Renal cortical epithelial cell (primary cell): ENCODE measurements around the gene TPTE. TPM values are rescaled to one million over a fixed set of nuclear protein-coding genes. Genes with fewer than 3 reads are reported as not detected.
"Not testable (repeated sequence)": the region's sequence is repeated elsewhere in the genome, so short reads cannot be mapped to it uniquely, and the experiment has no call there.

Experiments
- DNase-seq: peaks from one replicate; pipeline ENCODE4 v3.0.0-alpha.2; 2011; ENCODE audit warnings: low read depth
- total RNA-seq: library from RNA; depleted of rRNA; stranded (reverse); fragments of >200 nt; gene quantifications from 2 replicates; pipeline ENCODE4 v1.2.3, GENCODE V29; 2014

The TPTE gene
- not detected in 2 replicates for total RNA-seq

DNA sequence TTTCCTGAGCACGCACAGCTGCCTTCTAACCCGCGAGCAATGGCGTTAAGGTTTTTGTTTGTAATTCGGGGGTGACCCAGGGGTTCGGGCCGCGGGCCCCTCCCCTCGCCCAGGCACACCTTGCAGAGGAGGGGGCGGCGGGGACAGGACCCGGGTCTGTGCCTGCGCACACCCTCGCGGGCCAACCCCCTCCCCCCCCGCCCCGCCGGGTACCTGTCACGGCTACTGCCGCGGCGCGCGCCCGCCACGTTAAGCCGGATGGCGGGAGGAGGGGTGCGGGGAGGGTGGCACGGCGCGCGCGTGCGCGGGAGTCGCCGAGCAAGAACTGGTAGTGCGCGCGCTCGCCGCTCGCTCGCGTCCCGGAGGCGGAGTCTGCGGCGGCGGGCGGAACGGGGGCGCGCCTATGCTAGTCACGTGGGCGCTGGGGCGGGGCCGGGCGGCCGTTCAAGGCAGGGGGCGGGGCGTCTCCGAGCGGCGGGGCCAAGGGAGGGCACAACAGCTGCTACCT is at the start of gene TPTE:
TPTE (plus strand) TSS at position 493 of the 508 bp plus-strand sequence. CDS start 17,141 bp downstream, outside the sequence.
- no peak for DNase-seq

DNA sequence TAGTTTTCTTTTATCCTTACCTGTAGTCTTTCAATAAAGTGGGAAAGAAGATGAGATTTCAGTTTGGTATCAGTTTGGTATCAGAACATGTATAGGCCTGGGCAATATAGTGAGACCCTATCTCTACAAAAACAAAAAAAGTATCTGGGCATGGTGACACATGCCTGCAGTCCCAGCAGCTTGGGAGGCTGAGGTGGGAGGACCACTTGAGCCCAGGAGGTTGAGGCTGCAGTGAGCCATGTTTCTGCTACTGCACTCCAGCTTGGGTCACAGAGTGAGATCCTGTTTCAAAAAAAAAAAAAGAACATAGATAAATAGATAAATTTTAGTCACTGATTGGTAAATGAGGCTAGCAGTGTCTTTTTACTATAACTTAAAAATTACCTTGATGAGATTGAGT is 49.4 kb upstream of the TPTE start:
- not testable (repeated sequence) for DNase-seq

DNA sequence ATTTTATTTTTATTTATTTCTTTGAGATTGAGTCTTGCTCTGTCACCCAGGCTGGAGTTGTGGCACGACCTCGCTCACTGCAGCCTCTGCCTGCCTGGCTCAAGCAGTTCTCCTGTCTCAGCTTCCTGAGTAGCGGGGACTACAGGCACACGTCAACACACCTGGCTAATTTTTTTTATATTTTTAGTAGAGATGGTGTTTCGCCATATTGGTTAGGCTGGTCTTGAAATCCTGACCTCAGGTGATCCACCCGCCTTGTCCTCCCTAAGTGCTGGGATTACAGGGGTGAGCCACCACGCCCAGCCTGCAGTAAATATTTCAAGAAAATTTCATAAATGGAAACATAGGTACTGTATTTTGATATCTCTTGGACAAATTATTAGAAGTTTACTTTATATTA is 43.6 kb upstream of the TPTE start:
- DNase-seq: not testable (repeated sequence)

DNA sequence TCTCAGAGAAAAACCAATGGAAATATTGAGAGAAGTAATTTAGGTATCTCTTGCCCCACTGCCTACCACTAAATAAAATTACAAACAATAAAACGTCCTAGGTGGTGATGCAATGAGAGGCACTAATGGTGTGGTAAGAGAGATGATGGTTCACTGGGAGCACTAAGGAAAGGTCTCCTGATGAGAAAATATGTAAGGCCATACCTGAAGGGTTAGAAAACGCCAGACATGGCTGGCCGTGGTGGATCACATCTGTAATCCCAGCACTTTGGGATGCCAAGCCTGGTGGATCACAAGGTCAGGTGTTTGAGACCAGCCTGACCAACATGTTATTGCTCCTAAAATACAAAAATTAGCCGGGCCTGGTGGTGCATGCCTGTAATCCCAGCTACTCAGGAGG is 41.5 kb upstream of the TPTE start:
- DNase-seq: not testable (repeated sequence)

DNA sequence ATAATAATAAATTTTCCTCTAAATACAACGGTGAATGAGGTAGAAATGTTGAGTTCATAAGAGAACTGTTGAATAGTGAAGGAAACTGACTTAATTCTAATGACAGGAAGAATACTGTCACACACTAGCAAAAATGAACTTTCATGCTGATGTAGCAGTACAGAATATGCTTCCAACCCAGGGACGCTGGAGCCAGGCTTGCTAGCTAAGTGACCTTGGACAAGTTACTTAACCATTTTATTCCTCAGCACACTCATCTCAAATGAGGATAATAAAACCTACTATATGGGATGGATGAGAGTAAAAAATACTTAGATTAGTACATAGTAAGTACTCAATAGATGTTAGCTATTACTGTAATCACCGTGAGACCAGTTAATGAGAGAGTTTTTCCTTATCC is 36.5 kb upstream of the TPTE start:
- not testable (repeated sequence) for DNase-seq

- not testable (repeated sequence) for DNase-seq
Measured at GRCh38 chr21:10490453-10490852, 30.9 kb upstream of the TPTE start.

DNA sequence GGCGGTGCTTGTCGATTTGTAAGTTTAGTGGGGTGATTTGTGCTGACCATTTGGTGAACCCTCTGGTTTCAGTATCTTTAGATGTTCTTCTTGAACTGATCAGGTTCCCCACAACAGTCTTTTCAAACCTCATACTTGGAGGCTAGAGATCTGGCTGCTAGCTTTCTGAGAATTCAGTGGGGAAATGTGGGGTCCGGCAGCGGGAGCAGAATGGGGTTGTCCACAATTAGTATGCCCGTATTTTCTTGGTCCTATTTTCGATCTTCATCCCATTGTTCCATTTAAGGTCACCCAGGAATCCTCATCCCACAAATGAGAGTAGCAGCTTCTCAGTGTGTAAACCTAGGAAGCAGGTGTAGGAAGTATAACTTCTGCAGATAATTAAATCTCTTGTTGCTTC is 10.3 kb upstream of the TPTE start:
- no peak for DNase-seq

- not testable (repeated sequence) for DNase-seq
Measured at GRCh38 chr21:10516889-10517288, 4.5 kb upstream of the TPTE start.

DNA sequence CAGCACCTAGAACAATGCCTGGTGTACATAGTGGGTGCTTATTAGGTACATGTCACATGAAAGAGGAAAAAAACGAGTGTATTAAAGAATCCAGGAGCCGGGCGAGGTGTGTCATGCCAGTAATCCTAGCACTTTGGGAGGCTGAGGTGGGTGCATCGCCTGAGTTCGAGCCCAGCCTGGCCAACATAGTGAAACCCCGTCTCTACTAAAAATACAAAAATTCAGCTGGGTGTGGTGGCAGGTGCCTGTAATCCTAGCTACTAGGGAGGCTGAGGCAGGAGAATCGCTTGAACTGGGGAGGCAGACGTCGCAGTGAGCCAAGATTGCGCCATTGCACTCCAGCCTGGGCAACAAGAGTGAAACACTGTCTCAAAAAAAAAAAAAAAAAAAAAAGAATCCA is 3.5 kb upstream of the TPTE start:
- DNase-seq: not testable (repeated sequence)

DNA sequence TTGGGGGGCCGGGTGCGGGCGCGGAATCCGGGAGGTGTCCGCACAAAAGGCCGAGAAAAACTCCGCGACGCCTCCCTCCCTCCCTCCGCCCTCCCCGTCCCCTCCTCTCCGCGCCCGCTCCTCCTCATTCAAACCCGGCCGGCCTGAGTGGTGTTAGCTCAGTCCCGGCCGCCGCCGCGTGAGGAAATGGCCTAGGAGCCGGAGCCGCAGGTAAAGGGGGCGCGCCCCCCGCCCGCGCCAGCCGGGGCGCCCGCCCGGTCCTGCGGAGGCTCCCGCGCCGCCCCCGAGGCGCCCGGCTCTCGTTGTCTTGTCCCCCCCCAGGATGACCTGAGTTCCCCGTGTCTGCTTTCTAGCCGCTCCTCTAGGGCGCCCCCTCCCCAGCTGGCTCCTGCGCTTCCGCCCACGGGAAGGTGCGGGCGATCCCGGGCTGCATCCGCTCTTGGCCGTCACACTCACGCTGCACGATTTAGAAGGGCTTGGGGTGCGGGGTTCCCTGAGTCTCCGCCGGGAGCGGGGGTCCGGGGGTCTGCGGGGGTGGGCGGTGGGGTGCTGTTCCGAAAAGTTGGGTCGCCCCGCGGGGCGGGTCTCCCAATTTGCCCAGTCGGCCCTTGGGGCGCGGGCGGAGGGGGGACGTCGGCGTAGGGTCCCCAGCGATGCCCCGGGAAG is 585 bp downstream of the TPTE start:
- DNase-seq: not testable (repeated sequence)

DNA sequence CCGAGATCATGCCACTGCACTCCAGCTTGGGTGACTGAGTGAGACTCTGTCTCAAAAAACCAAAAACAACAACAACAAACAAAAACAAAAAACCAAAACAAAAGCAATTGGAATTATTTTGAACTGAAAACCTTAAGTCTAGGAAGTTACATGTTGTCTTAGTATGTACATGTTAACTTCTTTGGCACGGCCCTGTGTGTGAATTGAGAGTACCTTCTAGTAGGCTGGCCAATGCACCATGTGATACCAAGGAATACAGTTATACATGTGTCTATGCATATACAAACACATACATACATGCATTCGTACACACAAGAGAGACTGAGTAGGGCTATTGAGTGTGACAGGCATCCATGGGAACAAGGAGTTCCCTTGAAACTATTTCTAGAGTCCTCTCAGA is 18.6 kb downstream of the TPTE start:
- no peak for DNase-seq

- not testable (repeated sequence) for DNase-seq
Measured at GRCh38 chr21:10544376-10544775, 23.0 kb downstream of the TPTE start.

- DNase-seq: not testable (repeated sequence)
Measured at GRCh38 chr21:10547868-10548267, 26.5 kb downstream of the TPTE start.

- not testable (repeated sequence) for DNase-seq
Measured at GRCh38 chr21:10548331-10548954, 27.1 kb downstream of the TPTE start.

DNA sequence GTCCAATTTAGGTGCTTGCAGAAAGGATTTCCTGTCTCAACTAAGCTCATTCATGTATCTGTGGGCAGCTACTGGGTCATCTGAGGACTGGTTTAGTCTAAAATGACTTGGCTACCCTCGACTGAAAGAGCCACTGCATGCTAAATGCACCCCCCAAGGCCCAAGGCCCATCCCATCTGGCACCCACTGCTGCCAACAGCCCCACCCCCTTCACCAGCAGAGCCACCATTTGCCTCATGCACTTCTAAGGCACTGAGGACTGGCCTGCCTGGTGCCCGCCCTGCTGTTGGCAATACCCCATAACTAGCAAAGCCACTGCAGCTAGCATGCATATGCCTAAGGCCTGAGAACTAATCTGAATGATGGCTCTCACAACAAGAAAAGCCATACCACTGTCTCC is 49.4 kb downstream of the TPTE start:
- not testable (repeated sequence) for DNase-seq

- not testable (repeated sequence) for DNase-seq
Measured at GRCh38 chr21:10574531-10575310, 53.3 kb downstream of the TPTE start.

DNA sequence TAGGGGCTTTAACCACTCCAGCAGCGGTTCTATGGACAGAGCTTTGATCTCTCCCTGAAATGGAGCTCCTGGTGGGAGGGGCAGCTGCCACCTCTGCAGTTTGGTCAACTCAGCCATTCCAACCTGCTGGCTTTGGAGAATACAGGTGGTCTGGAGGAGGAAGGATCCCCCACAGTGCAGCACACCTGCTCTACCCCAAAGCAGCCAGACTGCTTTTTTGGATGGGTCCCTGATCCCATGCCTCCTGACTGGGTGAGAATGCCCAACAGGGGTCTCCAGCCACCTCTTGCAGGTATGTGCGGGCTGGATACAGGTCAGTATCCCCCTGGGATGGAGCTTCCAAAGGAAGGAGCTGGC is 53.9 kb downstream of the TPTE start:
- no peak for DNase-seq

GRCh38 chr21:10578910-10579309 is 57.5 kb downstream of the TPTE start:
- not testable (repeated sequence) for DNase-seq

- not testable (repeated sequence) for DNase-seq
Measured at GRCh38 chr21:10589115-10589514, 67.7 kb downstream of the TPTE start.

- DNase-seq: not testable (repeated sequence)
Measured at GRCh38 chr21:10607074-10607473, 85.7 kb downstream of the TPTE start.

- not testable (repeated sequence) for DNase-seq
Measured at GRCh38 chr21:10614285-10614684, 92.9 kb downstream of the TPTE start.

DNA sequence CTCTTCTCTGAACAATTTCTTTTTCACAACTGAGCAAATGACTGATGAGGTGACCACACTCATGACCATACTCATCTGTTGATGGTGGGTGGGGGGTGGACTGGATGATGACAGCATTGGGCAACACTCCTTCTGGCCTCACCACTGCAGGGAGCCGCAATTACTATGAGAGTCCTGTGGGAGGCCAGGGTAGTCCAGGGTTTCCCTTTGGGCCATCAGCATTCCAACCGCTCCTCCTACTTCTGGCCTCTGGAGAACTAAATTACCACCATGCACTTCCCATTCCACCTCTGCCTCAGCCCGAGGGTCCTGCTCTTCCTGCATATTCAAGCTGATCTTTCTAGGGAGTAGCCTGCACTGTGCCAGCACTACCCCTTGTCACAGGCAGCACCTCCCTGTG is 94.7 kb downstream of the TPTE start:
- not testable (repeated sequence) for DNase-seq
